ENCODE results near the gene ARMC8.

The ARMC8 gene

GRCh38 chr3:138186221-138186620, 880 bp upstream of the ARMC8 start:
- ATAC-seq: no peak
- Mint-ChIP-seq H3K27me3 (peaks cover 18% of the 10 kb centered on the region), H3K36me3 (peaks cover 11% of the 10 kb centered on the region), H3K9me3 (no peaks in the 10 kb centered on the region), H3K4me3 (peak overlapping the region; percentile 99), H3K4me1 (peaks cover 32% of the 10 kb centered on the region), H3K27ac (peak overlapping the region; percentile 99)

- Mint-ChIP-seq H3K27ac (peak overlapping the region; percentile 99), H3K4me1 (peaks cover 38% of the 10 kb centered on the region), H3K9me3 (no peaks in the 10 kb centered on the region), H3K4me3 (peak overlapping the region; percentile 99), H3K27me3 (peaks cover 18% of the 10 kb centered on the region), H3K36me3 (peaks cover 16% of the 10 kb centered on the region)
- ATAC-seq: peak; percentile 97
Measured at GRCh38 chr3:138186803-138187295, 252 bp upstream of the ARMC8 start.

GRCh38 chr3:138188013-138188730, 1.1 kb downstream of the ARMC8 start:
- Mint-ChIP-seq H3K4me3 (peak overlapping the region; percentile 99), H3K36me3 (peaks cover 16% of the 10 kb centered on the region), H3K27me3 (peaks cover 18% of the 10 kb centered on the region), H3K4me1 (peaks cover 39% of the 10 kb centered on the region), H3K9me3 (no peaks in the 10 kb centered on the region), H3K27ac (peak overlapping the region; percentile 99)
- ATAC-seq: no peak

- Mint-ChIP-seq H3K36me3 (peaks cover 19% of the 10 kb centered on the region), H3K27me3 (no peaks in the 10 kb centered on the region), H3K27ac (no peak overlapping the region), H3K4me1 (peaks cover 28% of the 10 kb centered on the region), H3K4me3 (no peak overlapping the region), H3K9me3 (no peaks in the 10 kb centered on the region)
- no peak for ATAC-seq
Measured at GRCh38 chr3:138195481-138195880, 8.4 kb downstream of the ARMC8 start.

GRCh38 chr3:138196023-138196422, 8.9 kb downstream of the ARMC8 start:
- Mint-ChIP-seq H3K27me3 (no peaks in the 10 kb centered on the region), H3K4me3 (no peak overlapping the region), H3K27ac (no peak overlapping the region), H3K36me3 (peaks cover 15% of the 10 kb centered on the region), H3K9me3 (no peaks in the 10 kb centered on the region), H3K4me1 (peaks cover 22% of the 10 kb centered on the region)
- ATAC-seq: no peak

- no peak for ATAC-seq
- Mint-ChIP-seq H3K4me1 (peaks cover 20% of the 10 kb centered on the region), H3K9me3 (no peaks in the 10 kb centered on the region)
Measured at GRCh38 chr3:138197058-138197457, 10.0 kb downstream of the ARMC8 start.

GRCh38 chr3:138197524-138197923, 10.4 kb downstream of the ARMC8 start:
- H3K4me3 Mint-ChIP-seq: no peak overlapping the region
- H3K4me1 Mint-ChIP-seq: peaks cover 20% of the 10 kb centered on the region
- H3K36me3 Mint-ChIP-seq: peaks cover 10% of the 10 kb centered on the region
- H3K27ac Mint-ChIP-seq: no peak overlapping the region
- no peak for ATAC-seq
- no peaks in the 10 kb centered on the region for H3K27me3 Mint-ChIP-seq
- no peaks in the 10 kb centered on the region for H3K9me3 Mint-ChIP-seq

More at GRCh38 chr3:138197058-138197457, 10.0 kb downstream of the ARMC8 start:
- H3K36me3 Mint-ChIP-seq: peaks cover 10% of the 10 kb centered on the region
- H3K4me3 Mint-ChIP-seq: no peak overlapping the region
- H3K27ac Mint-ChIP-seq: no peak overlapping the region
- H3K27me3 Mint-ChIP-seq: no peaks in the 10 kb centered on the region

- ATAC-seq: no peak
- Mint-ChIP-seq H3K4me1 (peaks cover 31% of the 10 kb centered on the region), H3K36me3 (peaks cover 20% of the 10 kb centered on the region), H3K4me3 (no peak overlapping the region), H3K27ac (no peak overlapping the region), H3K9me3 (no peaks in the 10 kb centered on the region), H3K27me3 (no peaks in the 10 kb centered on the region)
Measured at GRCh38 chr3:138199851-138200250, 12.8 kb downstream of the ARMC8 start.

GRCh38 chr3:138200424-138200823, 13.3 kb downstream of the ARMC8 start:
- Mint-ChIP-seq H3K4me3 (no peak overlapping the region), H3K27me3 (no peaks in the 10 kb centered on the region), H3K9me3 (no peaks in the 10 kb centered on the region), H3K36me3 (peaks cover 25% of the 10 kb centered on the region), H3K27ac (no peak overlapping the region), H3K4me1 (peaks cover 37% of the 10 kb centered on the region)
- ATAC-seq: no peak

- Mint-ChIP-seq H3K4me1 (peaks cover 54% of the 10 kb centered on the region), H3K36me3 (peaks cover 37% of the 10 kb centered on the region), H3K27ac (no peak overlapping the region), H3K27me3 (no peaks in the 10 kb centered on the region), H3K9me3 (peaks cover 2% of the 10 kb centered on the region), H3K4me3 (no peak overlapping the region)
- no peak for ATAC-seq
Measured at GRCh38 chr3:138202945-138203701, 16.0 kb downstream of the ARMC8 start.

- Mint-ChIP-seq H3K4me3 (no peak overlapping the region), H3K27me3 (no peaks in the 10 kb centered on the region), H3K9me3 (peaks cover 2% of the 10 kb centered on the region), H3K36me3 (peaks cover 39% of the 10 kb centered on the region), H3K4me1 (peaks cover 51% of the 10 kb centered on the region), H3K27ac (no peak overlapping the region)
- no peak for ATAC-seq
Measured at GRCh38 chr3:138203938-138204337, 16.8 kb downstream of the ARMC8 start.

GRCh38 chr3:138205527-138205926, 18.4 kb downstream of the ARMC8 start:
- no peak for ATAC-seq
- Mint-ChIP-seq H3K9me3 (peaks cover 2% of the 10 kb centered on the region), H3K4me1 (peaks cover 40% of the 10 kb centered on the region), H3K36me3 (peaks cover 39% of the 10 kb centered on the region), H3K27me3 (no peaks in the 10 kb centered on the region), H3K27ac (no peak overlapping the region), H3K4me3 (no peak overlapping the region)

GRCh38 chr3:138206196-138206595, 19.1 kb downstream of the ARMC8 start:
- no peak for ATAC-seq
- peaks cover 40% of the 10 kb centered on the region for H3K36me3 Mint-ChIP-seq
- H3K27ac Mint-ChIP-seq: no peak overlapping the region
- no peak overlapping the region for H3K4me3 Mint-ChIP-seq
- H3K4me1 Mint-ChIP-seq: peaks cover 41% of the 10 kb centered on the region
- no peaks in the 10 kb centered on the region for H3K27me3 Mint-ChIP-seq
- peaks cover 2% of the 10 kb centered on the region for H3K9me3 Mint-ChIP-seq

- Mint-ChIP-seq H3K27ac (no peak overlapping the region), H3K4me1 (peaks cover 23% of the 10 kb centered on the region), H3K36me3 (peaks cover 37% of the 10 kb centered on the region), H3K27me3 (no peaks in the 10 kb centered on the region), H3K4me3 (no peak overlapping the region), H3K9me3 (peaks cover 2% of the 10 kb centered on the region)
- no peak for ATAC-seq
Measured at GRCh38 chr3:138210528-138210927, 23.4 kb downstream of the ARMC8 start.

GRCh38 chr3:138213398-138214085, 26.4 kb downstream of the ARMC8 start:
- Mint-ChIP-seq H3K27ac (no peak overlapping the region), H3K4me3 (no peak overlapping the region), H3K27me3 (no peaks in the 10 kb centered on the region), H3K9me3 (no peaks in the 10 kb centered on the region), H3K36me3 (peaks cover 14% of the 10 kb centered on the region), H3K4me1 (peaks cover 18% of the 10 kb centered on the region)
- ATAC-seq: no peak

All from stimulated activated memory B cell treated with anti-CD40 and anti-IgM and Interleukin-4, amounts not matched to agents 10 μg/mL and 1 μg/mL and 100 μg/mL, for 72 hours (primary cell).